Dermis blood vessel endothelial cell (primary cell): ENCODE results near the gene KRT84. TPM values are rescaled to one million over a fixed set of nuclear protein-coding genes. Genes with fewer than 3 reads are reported as not detected.

Source experiments
- DNase-seq: peaks from one replicate; pipeline ENCODE4 v3.0.0; 2010
- total RNA-seq: library from RNA; depleted of rRNA; stranded (reverse); fragments of >200 nt; gene quantifications from 2 replicates; pipeline ENCODE4 v1.2.3, GENCODE V29; 2014

Gene KRT84
- total RNA-seq, 1 donor from 2014 or later = not detected

- no peak for DNase-seq
Observed at GRCh38 chr12:52382854-52383253, 2.6 kb downstream of the KRT84 start.

GRCh38 chr12:52381206-52381605 lies 4.2 kb downstream of the KRT84 start:
- no peak for DNase-seq

DNA sequence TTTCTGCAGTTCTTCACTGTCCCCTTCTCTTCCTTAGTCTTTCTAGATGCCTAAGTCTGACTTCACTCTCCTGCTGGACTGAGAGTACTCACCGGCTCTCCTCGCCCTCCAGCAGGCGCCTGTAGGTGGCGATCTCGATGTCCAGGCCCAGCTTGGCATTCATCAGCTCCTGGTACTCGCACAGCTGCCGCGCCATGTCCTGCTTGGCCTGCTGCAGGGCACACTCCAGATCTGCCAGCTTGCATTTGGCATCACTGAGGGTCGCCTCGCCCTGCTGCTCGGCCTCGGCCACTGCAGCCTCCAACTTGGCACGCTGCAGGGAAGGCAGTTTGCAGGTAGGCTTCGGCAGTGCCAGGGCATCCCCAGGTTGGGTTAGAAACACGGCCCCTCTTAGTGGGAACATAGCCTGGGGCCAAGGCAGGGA lies 5.2 kb downstream of the KRT84 start:
- DNase-seq = peak; percentile 44

GRCh38 chr12:52379536-52379935 lies 5.9 kb downstream of the KRT84 start:
- DNase-seq = no peak

DNA sequence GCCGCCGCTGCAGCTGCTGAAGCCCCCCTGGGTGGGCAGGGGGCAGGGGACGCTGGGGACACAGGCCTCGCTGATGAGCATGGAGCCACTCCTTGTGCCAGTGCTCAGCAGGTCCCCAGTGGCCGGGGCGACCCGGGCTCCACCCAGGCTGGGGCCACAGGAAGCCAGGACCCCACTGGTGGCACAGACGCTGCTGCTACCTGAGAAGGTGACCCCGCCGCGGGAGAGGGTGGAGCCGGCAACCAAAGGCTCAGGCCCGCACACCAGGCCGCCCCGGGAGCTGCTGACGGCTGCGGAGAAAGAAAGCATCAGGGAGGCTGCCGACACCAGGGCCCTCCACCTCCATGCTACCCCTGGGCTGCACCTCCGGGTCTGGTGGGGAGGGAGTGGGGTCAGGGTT lies 7.4 kb downstream of the KRT84 start:
- DNase-seq = no peak

DNA sequence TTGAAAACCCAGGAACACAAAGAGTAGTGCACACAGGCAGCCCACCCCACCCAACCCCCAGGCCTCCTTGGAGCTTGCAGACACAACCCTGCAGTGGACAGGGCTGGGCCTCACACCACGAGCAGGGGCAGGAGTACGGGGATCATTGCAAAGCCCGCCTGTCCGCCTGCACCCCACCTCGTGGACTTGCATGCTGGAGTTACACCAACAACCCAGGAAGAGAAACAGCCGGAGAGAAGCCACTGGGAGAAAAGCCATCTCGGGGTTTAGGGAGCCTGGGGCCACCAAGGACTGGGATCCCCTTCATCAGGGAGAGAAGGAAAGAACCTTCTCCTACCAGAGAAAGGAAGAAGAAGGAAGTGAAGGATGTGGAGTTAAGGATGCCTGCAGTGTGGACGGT lies 8.2 kb downstream of the KRT84 start:
- no peak for DNase-seq

DNA sequence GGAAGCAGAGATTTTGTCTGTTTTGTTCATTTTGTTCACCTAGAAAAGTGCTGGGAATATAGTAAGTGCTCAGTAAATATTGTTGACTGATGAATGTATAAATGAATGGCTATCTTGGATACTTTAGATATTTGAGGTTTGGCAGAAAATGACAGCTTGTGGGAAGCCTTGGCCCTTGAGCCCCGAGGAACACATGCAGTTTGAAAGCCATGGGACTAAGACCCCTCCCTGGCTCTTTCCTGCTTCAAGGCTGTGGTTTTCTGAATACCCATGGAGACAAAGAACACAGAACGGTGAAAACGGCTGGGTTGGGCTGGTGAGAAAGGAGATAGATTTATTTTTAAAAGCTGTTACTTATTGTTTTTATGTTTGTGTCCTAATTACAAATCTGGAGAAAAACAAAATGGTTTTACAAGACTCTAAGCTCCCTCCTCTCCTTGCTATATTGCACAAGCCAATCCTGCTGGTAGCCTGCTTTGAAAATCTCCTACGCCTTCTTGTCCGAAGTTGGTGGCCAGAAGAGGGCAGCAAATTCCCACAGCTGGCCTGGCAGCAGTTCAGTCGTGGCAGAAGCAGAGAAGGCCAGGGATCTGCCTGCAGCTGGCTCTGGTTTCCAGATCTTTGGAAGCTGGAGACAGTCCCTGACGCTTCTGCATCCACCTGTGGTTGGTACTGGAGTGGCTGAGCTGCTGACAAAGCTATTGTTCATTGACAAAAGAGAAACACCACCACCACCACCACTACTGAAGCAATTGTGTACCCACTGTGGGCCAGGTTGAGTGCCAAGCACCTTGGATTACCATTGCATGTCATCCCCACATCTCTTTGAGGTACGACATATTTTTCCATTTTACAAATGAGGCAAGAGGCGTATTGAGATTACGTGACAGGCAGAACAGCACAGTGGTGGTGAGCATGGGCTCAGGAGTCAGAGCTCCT lies 13.0 kb downstream of the KRT84 start:
- peak; percentile 86 for DNase-seq

- DNase-seq = no peak
Observed at GRCh38 chr12:52371716-52372115, 13.7 kb downstream of the KRT84 start.

DNA sequence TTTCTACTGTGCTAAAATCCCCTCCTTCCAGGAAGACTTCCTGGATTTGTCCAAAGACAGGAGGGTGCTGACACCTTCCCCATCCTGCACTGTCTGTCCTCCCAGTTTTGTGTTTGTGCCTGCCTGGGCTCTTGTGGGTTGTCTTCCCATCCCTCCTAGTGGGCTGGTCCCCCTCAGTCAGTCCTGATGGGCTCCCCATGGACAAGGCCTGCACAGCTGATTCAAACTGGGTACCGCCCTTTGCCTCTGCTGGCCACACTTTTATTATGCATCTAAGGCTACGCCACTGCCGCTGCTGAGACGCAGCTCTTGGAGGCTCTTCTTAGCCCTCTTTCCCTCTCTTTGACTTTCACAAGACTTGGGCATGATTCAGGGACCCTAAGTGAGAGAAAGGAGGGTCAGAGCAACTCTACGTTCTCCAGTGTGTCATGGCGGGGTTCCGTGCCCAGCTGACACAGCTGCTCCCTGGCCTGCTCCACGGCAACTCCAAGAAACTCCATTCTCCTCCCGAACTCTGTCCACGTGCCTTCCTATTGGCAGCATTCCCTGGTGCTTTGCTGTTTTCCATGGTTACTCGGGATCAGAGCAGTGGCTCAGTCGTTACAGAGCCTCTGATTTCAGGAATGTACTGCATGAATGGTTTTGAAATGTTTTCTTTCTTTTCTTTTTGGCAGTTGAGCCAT lies 14.4 kb downstream of the KRT84 start:
- DNase-seq = peak; percentile 33

DNA sequence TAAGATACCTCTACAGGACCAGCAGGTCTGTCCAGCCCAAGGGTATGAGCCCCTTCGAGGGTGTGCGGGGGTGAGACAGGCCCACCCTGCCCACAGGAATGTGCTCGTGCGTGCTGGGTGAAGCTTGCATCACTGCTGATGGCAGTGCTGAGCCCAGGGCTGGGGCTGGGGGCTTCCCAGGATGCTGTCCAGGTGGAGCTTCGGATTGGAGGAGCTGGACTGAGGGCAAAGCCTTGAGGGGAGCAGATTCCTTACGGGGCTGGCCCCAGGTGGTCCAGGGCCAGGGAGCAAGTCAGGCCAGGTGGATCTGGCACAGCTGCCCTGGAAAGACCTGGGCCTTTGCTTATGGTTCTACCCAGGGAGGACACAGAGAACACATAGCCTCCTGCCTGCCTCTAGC lies 15.6 kb downstream of the KRT84 start:
- DNase-seq = no peak

- no peak for DNase-seq
Observed at GRCh38 chr12:52369211-52369610, 16.2 kb downstream of the KRT84 start.

DNA sequence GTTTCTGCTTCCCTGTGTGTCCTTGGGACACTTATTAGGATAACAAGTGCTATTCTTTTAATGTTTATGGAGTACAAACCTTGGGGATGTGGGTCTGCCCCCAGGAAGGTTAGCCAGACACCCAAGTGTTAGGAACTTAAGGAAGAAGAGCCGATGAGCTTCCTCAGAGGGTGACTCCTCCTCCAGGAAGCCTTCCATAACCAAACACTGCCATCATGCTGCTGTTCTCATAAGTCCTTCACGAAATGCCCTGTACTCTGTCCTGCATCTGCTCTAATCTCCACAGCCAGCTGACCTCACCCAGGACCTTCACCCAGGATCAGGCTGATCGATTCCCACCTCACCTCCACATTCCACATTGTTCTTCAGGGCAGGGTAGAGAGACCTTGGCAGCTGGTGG lies 16.9 kb downstream of the KRT84 start:
- no peak for DNase-seq

GRCh38 chr12:52367876-52368275 lies 17.6 kb downstream of the KRT84 start:
- no peak for DNase-seq

GRCh38 chr12:52366738-52367485 lies 18.5 kb downstream of the KRT84 start, which contains the start of gene KRT85:
Gene KRT85 (minus strand): TSS chr12:52367481. CDS start chr12:52367405, 76 bp downstream.
- no peak for DNase-seq

DNA sequence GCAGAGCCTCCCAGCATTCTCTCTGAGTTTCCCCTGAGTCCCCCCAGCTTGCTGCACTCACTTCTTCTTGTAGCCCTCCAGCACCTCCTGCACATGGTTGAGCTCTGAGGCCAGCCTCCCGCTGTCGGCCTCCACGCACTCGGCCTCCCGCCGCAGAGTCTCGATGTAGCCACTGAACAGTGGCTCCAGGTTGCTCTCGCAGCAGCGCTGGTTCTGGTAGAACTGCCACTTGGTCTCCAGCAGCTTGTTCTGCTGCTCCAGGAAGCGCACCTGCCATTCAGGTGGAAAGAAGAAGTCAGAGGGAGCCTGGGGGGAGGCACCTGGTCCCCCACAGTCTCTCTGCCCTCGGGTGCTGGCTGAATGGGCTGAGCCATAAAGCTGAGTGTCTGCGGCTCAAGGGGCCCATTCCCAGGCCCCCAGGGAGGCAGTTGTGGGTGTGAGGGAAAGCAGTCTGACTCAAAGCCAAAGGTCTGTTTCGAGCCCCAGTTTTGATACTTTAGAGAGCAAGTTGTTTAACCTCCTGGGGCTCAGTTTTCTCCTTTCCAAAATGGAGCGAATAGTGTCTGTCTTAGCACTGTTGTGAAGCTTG lies 20.5 kb downstream of the KRT84 start:
- no peak for DNase-seq

- DNase-seq = no peak
Observed at GRCh38 chr12:52364061-52364460, 21.4 kb downstream of the KRT84 start.

- no peak for DNase-seq
Observed at GRCh38 chr12:52363111-52363679, 22.3 kb downstream of the KRT84 start.

DNA sequence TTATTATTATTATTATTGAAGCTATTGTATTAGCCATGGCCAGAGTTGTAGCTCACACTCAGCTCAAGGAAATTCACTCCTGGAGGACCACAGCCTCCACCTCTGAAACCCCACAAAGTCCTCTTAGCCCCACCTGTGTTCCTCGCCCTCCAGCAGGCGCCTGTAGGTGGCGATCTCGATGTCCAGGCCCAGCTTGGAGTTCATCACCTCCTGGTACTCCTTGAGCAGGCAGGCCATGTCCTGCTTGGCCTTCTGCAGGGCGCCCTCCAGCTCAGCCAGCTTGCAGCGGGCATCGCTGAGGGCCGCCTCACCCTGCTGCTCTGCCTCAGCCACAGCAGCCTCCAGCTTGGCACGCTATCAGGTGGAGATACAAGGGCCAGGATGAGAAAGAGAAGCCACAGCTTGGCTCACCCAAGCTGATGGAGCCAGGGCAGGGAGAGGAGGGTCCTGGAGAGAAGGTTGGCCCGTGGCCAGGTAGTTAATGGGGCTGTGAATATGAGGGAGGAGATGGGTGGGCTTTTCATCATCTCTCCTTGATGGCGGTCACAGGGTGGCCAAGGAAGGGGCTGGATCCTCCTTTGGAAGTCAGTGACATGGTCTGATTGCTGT lies 23.2 kb downstream of the KRT84 start:
- no peak for DNase-seq

GRCh38 chr12:52361553-52361952 lies 23.9 kb downstream of the KRT84 start:
- DNase-seq = no peak

DNA sequence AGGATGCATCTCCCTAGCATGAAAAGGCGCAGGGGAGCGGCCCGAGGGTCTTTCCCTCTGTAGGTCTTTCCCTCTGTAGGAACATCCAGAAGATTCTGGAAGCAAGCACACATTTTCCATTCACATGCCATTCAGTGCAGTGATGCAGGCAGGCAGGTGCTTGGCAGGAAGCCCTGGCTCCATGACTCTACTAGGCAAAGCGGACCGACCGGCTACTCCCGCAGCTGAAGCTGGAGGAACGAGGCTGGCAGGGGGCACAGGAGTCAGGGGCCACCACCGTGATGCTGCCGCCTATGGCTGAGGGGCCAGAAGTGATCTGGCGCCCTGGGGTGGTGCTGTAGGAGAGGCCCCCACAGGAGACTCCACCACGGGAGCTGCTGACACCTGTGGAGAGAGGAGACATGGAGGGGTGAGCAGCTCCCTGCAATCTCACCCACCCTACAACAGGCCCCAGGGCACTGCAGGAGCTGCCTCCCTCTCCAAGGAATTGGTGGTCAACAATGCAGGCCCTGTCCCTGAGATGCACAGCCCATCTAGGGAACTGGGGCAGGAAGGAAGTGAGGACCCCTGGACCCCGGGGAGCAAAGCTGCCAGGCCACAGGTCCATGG lies 24.7 kb downstream of the KRT84 start:
- DNase-seq = no peak

DNA sequence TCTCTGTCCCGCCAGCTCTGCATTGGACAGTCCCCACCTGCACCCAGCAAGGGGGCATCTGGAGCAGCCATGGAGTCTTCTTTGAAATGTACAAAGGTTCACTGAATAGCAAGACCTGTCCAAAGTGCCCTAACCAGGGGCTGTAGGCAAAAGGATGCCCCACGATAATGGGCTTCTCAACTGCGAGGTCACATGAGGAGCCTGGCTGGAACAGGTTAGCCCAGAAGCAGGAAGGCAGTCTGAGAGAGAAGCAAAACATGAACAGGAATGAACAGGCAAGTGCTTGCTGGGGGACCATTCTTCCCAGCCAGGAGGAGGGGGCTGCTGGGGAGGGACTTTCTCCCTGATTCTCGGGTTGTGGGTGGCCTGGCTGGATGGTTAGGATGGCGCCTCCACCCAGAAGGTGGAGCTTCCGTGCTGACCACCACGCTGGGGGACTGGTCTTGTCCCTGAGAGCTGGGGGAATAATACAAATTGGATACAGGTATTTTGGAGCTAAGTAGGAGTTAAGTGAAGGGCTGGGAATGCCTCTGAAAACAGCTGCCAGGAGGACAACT lies 25.3 kb downstream of the KRT84 start:
- no peak for DNase-seq
